ENCODE results near the gene LRCH4. TPM values are rescaled to one million over a fixed set of nuclear protein-coding genes. Genes with fewer than 3 reads are reported as not detected.

LRCH4 gene
- total RNA-seq, 1 donor from 2014 or later = 89.7 TPM

- Mint-ChIP-seq H3K4me3 (ENCODE audit: unreplicated experiment) (peak overlapping the region; percentile 37), H3K9me3 (ENCODE audit: unreplicated experiment) (no peaks in the 10 kb centered on the region), H3K4me1 (ENCODE audit: unreplicated experiment) (peaks cover 67% of the 10 kb centered on the region), H3K27me3 (ENCODE audit: unreplicated experiment) (peaks cover 2% of the 10 kb centered on the region), H3K27ac (ENCODE audit: unreplicated experiment) (peak overlapping the region; percentile 81), H3K36me3 (ENCODE audit: low read depth, unreplicated experiment) (peaks cover 14% of the 10 kb centered on the region)
- TF ChIP-seq CTCF (IDR thresholded peaks at IDR 0.05; ENCODE audit: unreplicated experiment) = no peak
- no peak for DNase-seq (ENCODE audit: low spot score)
These were observed 38.1 kb downstream of the LRCH4 start for GRCh38 chr7:100547872-100548271.

GRCh38 chr7:100546926-100547800, 38.8 kb downstream of the LRCH4 start:
- Mint-ChIP-seq H3K4me1 (ENCODE audit: unreplicated experiment) (peaks cover 71% of the 10 kb centered on the region), H3K9me3 (ENCODE audit: unreplicated experiment) (no peaks in the 10 kb centered on the region), H3K27me3 (ENCODE audit: unreplicated experiment) (peaks cover 2% of the 10 kb centered on the region), H3K4me3 (ENCODE audit: unreplicated experiment) (no peak overlapping the region), H3K27ac (ENCODE audit: unreplicated experiment) (peak overlapping the region; percentile 81), H3K36me3 (ENCODE audit: low read depth, unreplicated experiment) (peaks cover 12% of the 10 kb centered on the region)
- TF ChIP-seq CTCF (IDR thresholded peaks at IDR 0.05; ENCODE audit: unreplicated experiment) = no peak
- DNase-seq (ENCODE audit: low spot score) = no peak

DNA sequence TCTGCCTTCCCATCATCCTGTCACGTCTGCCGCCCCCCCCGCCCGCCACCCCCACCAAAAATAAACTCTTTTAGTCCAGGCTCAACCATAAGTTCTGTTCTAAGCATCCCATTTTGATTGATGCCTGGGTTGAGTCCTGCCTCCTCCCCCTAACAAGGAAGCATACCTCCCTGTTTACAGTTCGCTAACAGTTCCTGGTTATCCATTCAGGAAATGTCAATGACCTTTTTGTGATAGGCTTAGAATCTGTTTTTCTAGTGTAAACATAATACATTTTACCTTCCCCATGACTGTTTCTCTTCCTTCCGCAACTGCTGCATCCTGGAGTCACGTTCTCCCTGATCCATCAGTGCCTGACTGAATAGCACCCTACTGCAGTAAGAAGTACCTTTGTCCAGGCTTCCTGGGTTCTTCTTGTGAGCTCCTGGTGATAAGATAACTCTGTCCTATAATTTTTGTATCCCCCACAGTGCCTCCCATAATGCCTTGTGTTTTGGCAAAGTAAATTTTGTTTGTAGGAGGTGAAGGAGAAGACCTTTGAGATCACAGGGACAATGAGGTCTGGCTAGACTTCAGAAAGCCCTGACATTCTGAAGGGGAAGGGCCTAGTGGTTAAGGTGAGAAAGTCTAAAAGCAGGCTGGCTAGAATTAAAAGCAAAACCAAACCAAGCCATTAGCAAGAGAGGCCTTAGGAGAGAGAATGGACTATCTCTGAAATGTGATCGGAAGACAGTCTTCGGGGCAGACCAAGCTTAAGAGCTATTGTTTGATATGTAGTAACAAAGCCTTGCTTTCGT, 39.6 kb downstream of the LRCH4 start:
- peaks cover 14% of the 10 kb centered on the region for H3K36me3 Mint-ChIP-seq (ENCODE audit: low read depth, unreplicated experiment)

DNA sequence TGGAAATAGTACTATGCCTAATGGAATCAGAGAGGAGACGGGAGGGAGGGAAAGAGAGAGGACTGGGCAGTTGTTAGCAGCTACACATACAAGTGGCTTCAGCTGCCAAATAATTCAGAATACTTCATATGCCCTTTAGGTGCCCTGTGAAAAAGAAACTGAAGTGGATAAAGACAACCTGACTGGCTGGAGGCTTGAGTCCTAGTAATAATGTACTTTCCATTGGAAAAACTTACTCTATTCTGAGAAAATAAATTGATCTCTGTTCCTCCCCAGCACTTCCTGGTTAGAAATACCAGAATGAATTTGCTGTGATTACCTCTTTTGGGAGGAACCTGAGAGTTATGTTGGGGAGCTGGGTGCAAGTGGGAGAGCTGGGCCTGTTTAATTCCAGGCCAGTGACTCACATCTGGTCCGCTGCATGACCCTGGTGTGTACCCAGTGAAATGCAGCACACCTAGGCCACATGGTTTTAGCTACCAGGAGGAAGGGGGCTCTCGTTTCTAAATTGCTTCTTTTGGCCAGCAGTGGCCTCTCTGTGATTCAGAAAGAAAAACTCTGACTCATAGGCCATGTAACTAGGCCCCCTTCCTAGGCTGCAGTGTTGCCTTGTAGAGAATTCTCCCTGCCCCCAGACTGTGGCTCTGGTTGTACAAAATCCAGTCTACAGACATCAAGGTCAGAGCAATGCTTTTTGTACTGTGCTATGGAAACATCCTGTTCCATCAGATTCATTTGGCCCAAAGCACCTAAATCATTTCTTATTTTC, 40.4 kb downstream of the LRCH4 start:
- peaks cover 75% of the 10 kb centered on the region for H3K4me1 Mint-ChIP-seq (ENCODE audit: unreplicated experiment)
- DNase-seq (ENCODE audit: low spot score) = no peak

More for the DNA sequence above, 39.6 kb downstream of the LRCH4 start:
- TF ChIP-seq CTCF (IDR thresholded peaks at IDR 0.05; ENCODE audit: unreplicated experiment) = no peak
- H3K27ac Mint-ChIP-seq (ENCODE audit: unreplicated experiment) = peak overlapping the region; percentile 81
- H3K27me3 Mint-ChIP-seq (ENCODE audit: unreplicated experiment) = peaks cover 3% of the 10 kb centered on the region
- H3K4me1 Mint-ChIP-seq (ENCODE audit: unreplicated experiment) = peaks cover 73% of the 10 kb centered on the region
- DNase-seq (ENCODE audit: low spot score) = no peak
- H3K4me3 Mint-ChIP-seq (ENCODE audit: unreplicated experiment) = peak overlapping the region; percentile 70
- no peaks in the 10 kb centered on the region for H3K9me3 Mint-ChIP-seq (ENCODE audit: unreplicated experiment)

More for the DNA sequence above, 40.4 kb downstream of the LRCH4 start:
- no peak for TF ChIP-seq CTCF (IDR thresholded peaks at IDR 0.05; ENCODE audit: unreplicated experiment)
- peaks cover 5% of the 10 kb centered on the region for H3K27me3 Mint-ChIP-seq (ENCODE audit: unreplicated experiment)
- H3K27ac Mint-ChIP-seq (ENCODE audit: unreplicated experiment) = peak overlapping the region; percentile 81
- peak overlapping the region; percentile 19 for H3K4me3 Mint-ChIP-seq (ENCODE audit: unreplicated experiment)
- peaks cover 12% of the 10 kb centered on the region for H3K36me3 Mint-ChIP-seq (ENCODE audit: low read depth, unreplicated experiment)
- H3K9me3 Mint-ChIP-seq (ENCODE audit: unreplicated experiment) = no peaks in the 10 kb centered on the region
